NCI-H748 treated with DMSO at 0.1 percent for 48 hours (cell line): ENCODE measurements around the gene MS4A12.
"Not testable (repeated sequence)": the region's sequence is repeated elsewhere in the genome, so short reads cannot be mapped to it uniquely, and the experiment has no call there.

Source experiments
- DNase-seq: peaks from one replicate; lab custom pipeline; 2025; lab: John Stamatoyannopoulos, UW

Gene MS4A12, protein sequence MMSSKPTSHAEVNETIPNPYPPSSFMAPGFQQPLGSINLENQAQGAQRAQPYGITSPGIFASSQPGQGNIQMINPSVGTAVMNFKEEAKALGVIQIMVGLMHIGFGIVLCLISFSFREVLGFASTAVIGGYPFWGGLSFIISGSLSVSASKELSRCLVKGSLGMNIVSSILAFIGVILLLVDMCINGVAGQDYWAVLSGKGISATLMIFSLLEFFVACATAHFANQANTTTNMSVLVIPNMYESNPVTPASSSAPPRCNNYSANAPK

DNA sequence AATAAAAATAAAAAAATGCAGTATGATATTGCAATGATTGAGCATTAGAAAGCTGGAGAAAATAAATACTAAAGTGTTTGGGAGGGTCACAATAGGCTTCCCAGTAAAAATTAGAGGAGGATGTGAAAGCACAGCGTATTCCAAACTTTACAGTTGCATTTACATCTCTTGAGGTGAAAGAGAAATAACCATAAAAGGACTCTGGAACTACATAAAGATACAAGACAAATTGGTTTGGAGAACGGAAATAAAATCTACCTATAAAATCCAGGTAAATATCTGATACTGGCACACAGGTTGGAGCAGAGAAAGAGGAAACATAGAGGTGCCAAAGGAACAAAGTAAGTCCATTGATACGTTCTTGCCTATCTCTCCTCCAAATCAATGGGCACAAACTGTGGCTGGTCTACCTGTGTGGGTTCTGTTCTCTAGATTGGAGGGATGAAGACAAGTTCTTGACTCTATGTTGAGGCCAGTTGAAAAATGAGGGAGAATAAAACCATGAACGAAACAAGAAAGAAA is at the start of gene MS4A12:
Gene MS4A12 (plus strand): TSS at position 291 of the 522 bp plus-strand sequence. CDS start 4,541 bp downstream, outside the sequence.
- no peak for DNase-seq

GRCh38 chr11:60447070-60447469 is 45.5 kb upstream of the MS4A12 start:
- no peak for DNase-seq

- no peak for DNase-seq
Observed at GRCh38 chr11:60447846-60448245, 44.7 kb upstream of the MS4A12 start.

- DNase-seq, result not testable (repeated sequence)
Observed at GRCh38 chr11:60451185-60451584, 41.4 kb upstream of the MS4A12 start.

DNA sequence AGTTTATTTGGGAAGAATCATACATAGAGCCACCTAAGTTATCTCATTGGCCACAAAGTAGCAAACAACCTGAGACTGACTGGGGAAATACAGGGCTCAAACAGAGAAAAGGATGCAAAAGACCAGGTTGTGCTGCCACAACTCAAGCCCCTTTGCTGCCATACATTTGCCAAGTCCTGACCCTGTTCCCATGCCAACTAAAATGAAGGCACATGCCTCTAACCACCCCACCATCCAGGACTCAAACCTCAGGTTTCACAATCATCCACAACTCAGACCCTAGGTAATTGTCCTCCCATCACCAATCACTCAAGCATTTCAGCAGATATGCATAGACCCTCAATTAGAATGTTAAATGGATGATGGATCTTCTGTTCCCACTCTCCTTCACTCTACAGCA is 38.4 kb upstream of the MS4A12 start:
- DNase-seq, result no peak

- DNase-seq, result no peak
Observed at GRCh38 chr11:60455531-60456042, 37.0 kb upstream of the MS4A12 start, which contains the start of gene MS4A1. Gene MS4A1, plus strand, starts transcription at chr11:60455847. Its CDS starts 6,528 bp downstream, at chr11:60462375.

GRCh38 chr11:60457576-60457975 is 35.0 kb upstream of the MS4A12 start:
- DNase-seq, result no peak

GRCh38 chr11:60459345-60459744 is 33.2 kb upstream of the MS4A12 start:
- no peak for DNase-seq

DNA sequence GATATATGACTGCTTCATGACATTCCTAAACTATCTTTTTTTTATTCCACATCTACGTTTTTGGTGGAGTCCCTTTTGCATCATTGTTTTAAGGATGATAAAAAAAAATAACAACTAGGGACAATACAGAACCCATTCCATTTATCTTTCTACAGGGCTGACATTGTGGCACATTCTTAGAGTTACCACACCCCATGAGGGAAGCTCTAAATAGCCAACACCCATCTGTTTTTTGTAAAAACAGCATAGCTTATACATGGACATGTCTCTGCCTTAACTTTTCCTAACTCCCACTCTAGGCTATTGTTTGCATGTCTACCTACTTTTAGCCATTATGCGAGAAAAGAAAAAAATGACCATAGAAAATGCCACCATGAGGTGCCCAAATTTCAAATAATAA is 23.7 kb upstream of the MS4A12 start:
- DNase-seq, result no peak

DNA sequence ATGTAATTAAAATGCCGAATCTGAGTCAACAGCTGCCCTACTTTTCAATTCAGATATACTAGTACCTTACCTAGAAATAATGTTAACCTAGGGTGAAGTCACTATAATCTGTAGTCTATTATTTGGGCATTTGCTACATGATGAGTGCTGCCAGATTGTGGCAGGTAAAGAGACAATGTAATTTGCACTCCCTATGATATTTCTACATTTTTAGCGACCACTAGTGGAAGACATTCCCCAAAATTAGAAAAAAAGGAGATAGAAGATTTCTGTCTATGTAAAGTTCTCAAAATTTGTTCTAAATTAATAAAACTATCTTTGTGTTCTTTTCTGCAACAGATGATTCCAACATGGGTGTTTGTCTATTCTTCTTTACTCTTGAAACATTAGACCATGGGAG is 22.9 kb upstream of the MS4A12 start:
- no peak for DNase-seq

- no peak for DNase-seq
Observed at GRCh38 chr11:60477035-60477445, 15.5 kb upstream of the MS4A12 start.

DNA sequence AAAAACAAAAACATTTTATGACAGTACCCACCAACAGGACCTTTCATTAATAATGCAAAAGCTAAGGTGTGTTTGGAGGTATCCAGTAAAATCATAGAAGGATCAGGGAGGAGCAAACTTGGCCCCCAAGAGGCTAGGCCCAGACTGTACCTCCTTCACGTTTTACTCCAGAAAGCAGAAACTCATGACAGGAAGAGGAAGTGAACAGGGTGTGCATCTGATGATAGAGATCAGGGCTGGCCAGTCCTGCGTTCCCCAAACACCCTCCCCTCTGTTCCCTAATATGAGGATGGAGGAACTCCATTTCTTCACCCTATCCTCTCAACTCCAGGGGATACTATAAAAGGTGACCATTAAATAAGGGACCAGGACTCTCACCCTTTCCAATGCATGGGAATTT is 10.2 kb upstream of the MS4A12 start:
- no peak for DNase-seq

- no peak for DNase-seq
Observed at GRCh38 chr11:60485987-60486386, 6.6 kb upstream of the MS4A12 start.

- DNase-seq, result no peak
Observed at GRCh38 chr11:60493454-60493853, 876 bp downstream of the MS4A12 start.

DNA sequence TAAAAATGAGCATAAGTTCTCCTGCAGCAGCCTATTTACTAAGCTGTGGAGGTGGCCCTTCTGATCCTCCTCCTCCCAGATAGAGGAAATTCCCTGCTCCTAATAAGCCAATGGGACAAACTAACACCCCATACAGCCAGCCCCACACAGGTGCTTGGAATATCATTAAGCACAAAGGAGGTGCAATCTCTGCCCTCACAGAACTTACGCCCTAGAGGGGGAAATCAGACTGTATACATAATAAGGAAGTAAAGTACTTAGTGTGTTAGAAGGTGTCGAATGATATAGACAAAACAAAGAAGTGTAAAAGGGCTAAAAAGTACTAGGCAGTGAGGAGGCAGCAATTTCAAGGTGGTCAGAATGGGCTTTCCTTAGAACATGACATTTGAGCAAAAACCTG is 5.8 kb downstream of the MS4A12 start:
- no peak for DNase-seq

GRCh38 chr11:60498853-60499252 is 6.3 kb downstream of the MS4A12 start:
- no peak for DNase-seq

GRCh38 chr11:60500276-60500910 is 7.8 kb downstream of the MS4A12 start:
- DNase-seq, result no peak

DNA sequence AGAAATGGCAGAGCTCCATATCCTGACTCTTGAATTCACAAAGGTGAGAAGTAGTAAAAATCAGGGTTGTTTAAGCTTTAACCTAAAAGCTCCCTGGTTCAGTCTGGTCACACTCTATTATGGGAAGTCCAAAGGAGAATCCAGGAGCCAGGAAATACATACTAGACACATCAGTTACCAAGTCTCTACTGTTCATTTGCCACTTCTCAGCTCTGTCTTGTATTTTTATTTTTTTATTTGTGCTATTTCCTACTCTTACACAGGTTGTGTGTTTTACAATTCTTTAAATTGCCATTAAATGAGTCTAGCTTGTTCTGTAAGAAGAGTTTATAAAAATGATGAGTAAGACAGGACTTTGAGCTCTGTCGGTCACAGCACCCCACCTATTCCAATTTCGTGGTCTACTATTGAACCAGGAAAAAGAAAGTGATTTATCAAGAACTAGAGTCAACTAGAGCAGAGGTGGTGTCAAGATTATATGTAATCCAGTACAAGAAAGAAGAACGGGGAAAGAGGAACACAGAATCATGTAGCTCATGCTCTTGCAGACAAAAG is 9.7 kb downstream of the MS4A12 start:
- no peak for DNase-seq

- DNase-seq, result no peak
Observed at GRCh38 chr11:60504219-60504905, 11.8 kb downstream of the MS4A12 start.

DNA sequence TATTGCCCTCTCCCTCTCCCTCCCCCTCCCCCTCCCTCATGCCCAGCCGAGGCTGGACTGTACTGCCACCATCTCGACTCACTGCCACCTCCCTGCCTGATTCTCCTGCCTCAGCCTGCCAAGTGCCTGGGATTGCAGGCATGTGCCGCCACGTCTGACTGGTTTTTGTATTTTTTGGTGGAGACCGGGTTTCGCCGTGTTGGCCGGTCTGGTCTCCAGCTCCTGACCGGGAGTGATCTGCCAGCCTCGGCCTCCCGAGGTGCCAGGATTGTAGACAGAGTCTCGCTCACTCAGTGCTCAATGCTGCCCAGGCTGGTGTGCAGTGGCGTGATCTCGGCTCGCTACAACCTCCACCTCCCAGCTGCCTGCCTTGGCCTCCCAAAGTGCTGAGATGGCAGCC is 17.0 kb downstream of the MS4A12 start:
- not testable (repeated sequence) for DNase-seq

- not testable (repeated sequence) for DNase-seq
Observed at GRCh38 chr11:60510209-60510608, 17.6 kb downstream of the MS4A12 start.

- DNase-seq, result no peak
Observed at GRCh38 chr11:60511393-60511792, 18.8 kb downstream of the MS4A12 start.
